Adrenal gland (tissue), 5 donors: Measurements from ENCODE around the gene CMBL.

Source experiments
- CTCF ChIP-seq, 6 experiments: fragments of 450-650 bp in 4 of 6; fragments of 200-600 bp in 2 of 6; sonication (generic) in 1 of 6; IDR thresholded peaks; 1 replicate in 5 of 6; 2 replicates in 1 of 6; pipeline versions ENCODE4 v1.5.1 to v1.8.0; 2016 to 2021; ENCODE audit warnings: antibody characterized with exemption in 6 of 6, mild to moderate bottlenecking in 2 of 6, moderate library complexity in 1 of 6
- POLR2A ChIP-seq, 2 donors: fragments of 450-650 bp; IDR thresholded peaks; one replicate each; pipeline ENCODE4 v1.6.1; 2017; ENCODE audit warnings: antibody characterized with exemption in 2 of 2, mild to moderate bottlenecking in 2 of 2, moderate library complexity in 1 of 2
- donor health status: DM: no; HTN: no; CAD: no.

GRCh38 chr5:10254686-10255085, 53.0 kb downstream of the CMBL start:
- no peak for TF ChIP-seq CTCF (IDR thresholded peaks at IDR 0.05)
- no peak for TF ChIP-seq POLR2A (IDR thresholded peaks at IDR 0.05)
